K562 (cell line): ENCODE measurements around the gene C1orf167. TPM values are rescaled to one million over a fixed set of nuclear protein-coding genes. Genes with fewer than 3 reads are reported as not detected.
A peak's percentile ranks its signal among the peaks of the same experiment; 100 is the strongest.

Experiments used
- BHLHE40 ChIP-seq: IDR thresholded peaks from 2 replicates; pipeline ENCODE4 v1.6.1; 2011; ENCODE audit warnings: low read length, improper control_type of control experiment
- KLF13 ChIP-seq: fragments of 450-650 bp; IDR thresholded peaks from 2 replicates; pipeline ENCODE4 v1.6.1; 2016; ENCODE audit warnings: missing genetic modification characterization, low read depth, mild to moderate bottlenecking, missing compliant biosample characterization, moderate library complexity, borderline replicate concordance
- KLF6 ChIP-seq: fragments of 250-450 bp; sonication (Bioruptor Pico); IDR thresholded peaks from 2 replicates; pipeline ENCODE4 v1.4.0; 2020; ENCODE audit warnings: mild to moderate bottlenecking, moderate library complexity, borderline replicate concordance
- MAZ ChIP-seq, 2 experiments: fragments of 450-650 bp in 1 of 2; sonication (generic) in 1 of 2; formaldehyde crosslinking; IDR thresholded peaks in 1 of 2; conservative IDR thresholded peaks in 1 of 2; 2 replicates each; pipeline versions ENCODE4 v1.4.0 to v1.5.0; 2020; ENCODE audit warnings: mild to moderate bottlenecking in 1 of 2, missing genetic modification reagents in 1 of 2
- NEUROD1 ChIP-seq: fragments of 150-350 bp; IDR thresholded peaks from 2 replicates; pipeline ENCODE4 v1.6.1; 2014; ENCODE audit warnings: borderline replicate concordance, low read length, low read depth; ENCODE audit not compliant: partially characterized antibody
- NFIC ChIP-seq: fragments of 450-650 bp; IDR thresholded peaks from 2 replicates; pipeline ENCODE4 v1.6.1; 2017; ENCODE audit warnings: mild to moderate bottlenecking, inconsistent platforms
- ZNF12 ChIP-seq: sonication (generic); formaldehyde crosslinking; IDR thresholded peaks from 2 replicates; pipeline ENCODE4 v1.4.0; 2020; ENCODE audit warnings: mild to moderate bottlenecking, missing genetic modification reagents
- polyA plus RNA-seq, 8 experiments: library from polyadenylated mRNA; depleted of rRNA in 4 of 8; stranded (reverse) in 5 of 8; unstranded in 3 of 8; fragments of >200 nt; fragmentation: Nextera tagmentation in 2 of 8; fragmentation: Illumina TruSeq in 1 of 8; extraction: Ambion mirVana in 2 of 8; extraction: Trizol in 1 of 8; gene quantifications; 2 replicates each; pipeline versions ENCODE4 v1.2.1 to v1.2.3, GENCODE V29; 2011 to 2014; ENCODE audit warnings: inconsistent platforms in 1 of 8, missing spikeins in 1 of 8
- total RNA-seq, 7 experiments: library from RNA; depleted of rRNA in 6 of 7; stranded (reverse); fragments of >200 nt in 6 of 7; fragmentation: Illumina TruSeq in 2 of 7; extraction: Trizol in 2 of 7; gene quantifications; 2 replicates each; pipeline versions ENCODE4 v1.2.1 to v1.2.3, GENCODE V29; 2011 to 2021; ENCODE audit warnings: low replicate concordance in 1 of 7
- TF ChIP-seq, protein P1 (sequence below): fragments of 450-650 bp; IDR thresholded peaks from 2 replicates; pipeline ENCODE4 v1.6.1; 2016; ENCODE audit warnings: low read depth
- TF ChIP-seq, protein P2 (sequence below): sonication (generic); formaldehyde crosslinking; IDR thresholded peaks from 2 replicates; pipeline ENCODE4 v1.9.0; 2022; ENCODE audit warnings: mild to moderate bottlenecking, missing genetic modification reagents
- TF ChIP-seq, protein P3 (sequence below), 2 experiments: IDR thresholded peaks in 1 of 2; conservative IDR thresholded peaks in 1 of 2; 2 replicates each; pipeline ENCODE4 v1.6.1; 2016; ENCODE audit warnings: low read depth in 2 of 2, mild to moderate bottlenecking in 1 of 2, missing compliant biosample characterization in 1 of 2, missing genetic modification characterization in 1 of 2, moderate library complexity in 1 of 2
- TF ChIP-seq, protein P4 (sequence below): fragments of 200-800 bp; sonication (Bioruptor generic); IDR thresholded peaks from 2 replicates; pipeline ENCODE4 v1.6.1; 2017; ENCODE audit warnings: missing genetic modification characterization, missing compliant biosample characterization
- TF ChIP-seq, protein P5 (sequence below): fragments of 450-650 bp; formaldehyde crosslinking; conservative IDR thresholded peaks from 2 replicates; pipeline ENCODE4 v1.4.0; 2022; ENCODE audit warnings: mild to moderate bottlenecking, missing genetic modification characterization

The C1orf167 gene
- total and polyA plus RNA-seq, 9 of the 15 experiments (the other 6 are each of a cell fraction or from before 2014, with no cell fraction given): 0.22 to 0.86 (median 0.31) TPM; not detected in 2

DNA sequence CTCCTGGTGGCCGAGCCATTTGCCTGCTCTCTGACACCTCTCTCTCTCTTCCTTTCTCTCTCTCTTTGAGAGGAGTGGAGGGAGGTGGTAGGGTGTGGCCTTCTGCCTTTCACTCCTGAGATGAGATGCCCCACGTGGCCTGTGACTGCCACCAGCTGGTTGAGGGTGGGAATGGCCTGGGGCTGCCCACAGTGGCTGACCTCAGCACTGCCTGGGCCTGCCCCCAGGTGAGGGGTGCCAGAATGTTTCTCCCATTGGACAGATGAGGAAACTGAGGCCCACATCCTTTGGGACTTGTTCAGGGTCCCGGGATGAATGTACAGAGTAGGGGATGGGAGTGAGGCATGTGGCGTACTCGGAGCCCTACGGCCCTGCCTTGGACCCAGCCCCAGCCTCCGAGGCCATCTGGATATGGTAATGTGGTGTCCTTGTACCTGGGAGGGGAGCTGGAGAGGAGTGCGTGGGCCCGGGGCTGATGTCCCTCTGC lies 12.7 kb upstream of the C1orf167 start (continued):
- TF ChIP-seq, protein P1, sequence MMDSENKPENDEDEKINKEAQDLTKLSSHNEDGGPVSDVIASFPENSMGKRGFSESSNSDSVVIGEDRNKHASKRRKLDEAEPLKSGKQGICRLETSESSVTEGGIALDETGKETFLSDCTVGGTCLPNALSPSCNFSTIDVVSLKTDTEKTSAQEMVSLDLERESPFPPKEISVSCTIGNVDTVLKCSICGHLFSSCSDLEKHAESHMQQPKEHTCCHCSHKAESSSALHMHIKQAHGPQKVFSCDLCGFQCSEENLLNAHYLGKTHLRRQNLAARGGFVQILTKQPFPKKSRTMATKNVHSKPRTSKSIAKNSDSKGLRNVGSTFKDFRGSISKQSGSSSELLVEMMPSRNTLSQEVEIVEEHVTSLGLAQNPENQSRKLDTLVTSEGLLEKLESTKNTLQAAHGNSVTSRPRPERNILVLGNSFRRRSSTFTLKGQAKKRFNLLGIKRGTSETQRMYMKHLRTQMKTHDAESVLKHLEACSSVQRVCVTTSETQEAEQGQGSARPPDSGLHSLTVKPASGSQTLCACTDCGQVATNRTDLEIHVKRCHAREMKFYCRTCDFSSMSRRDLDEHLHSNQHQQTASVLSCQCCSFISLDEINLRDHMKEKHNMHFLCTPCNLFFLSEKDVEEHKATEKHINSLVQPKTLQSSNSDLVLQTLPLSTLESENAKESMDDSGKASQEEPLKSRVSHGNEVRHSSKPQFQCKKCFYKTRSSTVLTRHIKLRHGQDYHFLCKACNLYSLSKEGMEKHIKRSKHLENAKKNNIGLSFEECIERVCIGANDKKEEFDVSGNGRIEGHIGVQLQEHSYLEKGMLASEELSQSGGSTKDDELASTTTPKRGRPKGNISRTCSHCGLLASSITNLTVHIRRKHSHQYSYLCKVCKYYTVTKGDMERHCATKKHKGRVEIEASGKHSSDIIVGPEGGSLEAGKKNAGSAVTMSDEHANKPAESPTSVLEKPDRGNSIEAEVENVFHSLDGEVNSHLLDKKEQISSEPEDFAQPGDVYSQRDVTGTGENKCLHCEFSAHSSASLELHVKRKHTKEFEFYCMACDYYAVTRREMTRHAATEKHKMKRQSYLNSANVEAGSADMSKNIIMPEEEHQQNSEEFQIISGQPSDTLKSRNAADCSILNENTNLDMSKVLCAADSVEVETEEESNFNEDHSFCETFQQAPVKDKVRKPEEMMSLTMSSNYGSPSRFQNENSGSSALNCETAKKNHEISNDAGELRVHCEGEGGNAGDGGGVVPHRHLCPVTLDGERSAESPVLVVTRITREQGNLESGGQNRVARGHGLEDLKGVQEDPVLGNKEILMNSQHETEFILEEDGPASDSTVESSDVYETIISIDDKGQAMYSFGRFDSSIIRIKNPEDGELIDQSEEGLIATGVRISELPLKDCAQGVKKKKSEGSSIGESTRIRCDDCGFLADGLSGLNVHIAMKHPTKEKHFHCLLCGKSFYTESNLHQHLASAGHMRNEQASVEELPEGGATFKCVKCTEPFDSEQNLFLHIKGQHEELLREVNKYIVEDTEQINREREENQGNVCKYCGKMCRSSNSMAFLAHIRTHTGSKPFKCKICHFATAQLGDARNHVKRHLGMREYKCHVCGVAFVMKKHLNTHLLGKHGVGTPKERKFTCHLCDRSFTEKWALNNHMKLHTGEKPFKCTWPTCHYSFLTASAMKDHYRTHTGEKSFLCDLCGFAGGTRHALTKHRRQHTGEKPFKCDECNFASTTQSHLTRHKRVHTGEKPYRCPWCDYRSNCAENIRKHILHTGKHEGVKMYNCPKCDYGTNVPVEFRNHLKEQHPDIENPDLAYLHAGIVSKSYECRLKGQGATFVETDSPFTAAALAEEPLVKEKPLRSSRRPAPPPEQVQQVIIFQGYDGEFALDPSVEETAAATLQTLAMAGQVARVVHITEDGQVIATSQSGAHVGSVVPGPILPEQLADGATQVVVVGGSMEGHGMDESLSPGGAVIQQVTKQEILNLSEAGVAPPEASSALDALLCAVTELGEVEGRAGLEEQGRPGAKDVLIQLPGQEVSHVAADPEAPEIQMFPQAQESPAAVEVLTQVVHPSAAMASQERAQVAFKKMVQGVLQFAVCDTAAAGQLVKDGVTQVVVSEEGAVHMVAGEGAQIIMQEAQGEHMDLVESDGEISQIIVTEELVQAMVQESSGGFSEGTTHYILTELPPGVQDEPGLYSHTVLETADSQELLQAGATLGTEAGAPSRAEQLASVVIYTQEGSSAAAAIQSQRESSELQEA: no peak
- TF ChIP-seq BHLHE40 (peak; percentile 60), KLF6 (peak; percentile 86), NEUROD1 (peak; percentile 67), KLF13 (peak; percentile 78), MAZ (CRISPR knock-in tag; conservative IDR thresholded peaks at IDR 0.05 in 1 of 2, IDR thresholded peaks at IDR 0.05 in 1 of 2) (peak; percentile 75 to 90), ZNF12 (CRISPR knock-in tag) (no peak), NFIC (peak; percentile 48)
- TF ChIP-seq, protein P2, sequence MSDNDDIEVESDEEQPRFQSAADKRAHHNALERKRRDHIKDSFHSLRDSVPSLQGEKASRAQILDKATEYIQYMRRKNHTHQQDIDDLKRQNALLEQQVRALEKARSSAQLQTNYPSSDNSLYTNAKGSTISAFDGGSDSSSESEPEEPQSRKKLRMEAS (CRISPR knock-in tag): peak; percentile 96
- TF ChIP-seq, protein P3, sequence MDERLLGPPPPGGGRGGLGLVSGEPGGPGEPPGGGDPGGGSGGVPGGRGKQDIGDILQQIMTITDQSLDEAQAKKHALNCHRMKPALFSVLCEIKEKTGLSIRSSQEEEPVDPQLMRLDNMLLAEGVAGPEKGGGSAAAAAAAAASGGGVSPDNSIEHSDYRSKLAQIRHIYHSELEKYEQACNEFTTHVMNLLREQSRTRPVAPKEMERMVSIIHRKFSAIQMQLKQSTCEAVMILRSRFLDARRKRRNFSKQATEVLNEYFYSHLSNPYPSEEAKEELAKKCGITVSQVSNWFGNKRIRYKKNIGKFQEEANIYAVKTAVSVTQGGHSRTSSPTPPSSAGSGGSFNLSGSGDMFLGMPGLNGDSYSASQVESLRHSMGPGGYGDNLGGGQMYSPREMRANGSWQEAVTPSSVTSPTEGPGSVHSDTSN (CRISPR knock-in tag; IDR thresholded peaks at IDR 0.05; ENCODE audit: low read depth): no peak
- TF ChIP-seq, protein P3 (tag; conservative IDR thresholded peaks at IDR 0.05; ENCODE audit: low read depth): 0 out of 2 replicates have a peak, but pooled peaks have one; percentile 9
- TF ChIP-seq, protein P4, sequence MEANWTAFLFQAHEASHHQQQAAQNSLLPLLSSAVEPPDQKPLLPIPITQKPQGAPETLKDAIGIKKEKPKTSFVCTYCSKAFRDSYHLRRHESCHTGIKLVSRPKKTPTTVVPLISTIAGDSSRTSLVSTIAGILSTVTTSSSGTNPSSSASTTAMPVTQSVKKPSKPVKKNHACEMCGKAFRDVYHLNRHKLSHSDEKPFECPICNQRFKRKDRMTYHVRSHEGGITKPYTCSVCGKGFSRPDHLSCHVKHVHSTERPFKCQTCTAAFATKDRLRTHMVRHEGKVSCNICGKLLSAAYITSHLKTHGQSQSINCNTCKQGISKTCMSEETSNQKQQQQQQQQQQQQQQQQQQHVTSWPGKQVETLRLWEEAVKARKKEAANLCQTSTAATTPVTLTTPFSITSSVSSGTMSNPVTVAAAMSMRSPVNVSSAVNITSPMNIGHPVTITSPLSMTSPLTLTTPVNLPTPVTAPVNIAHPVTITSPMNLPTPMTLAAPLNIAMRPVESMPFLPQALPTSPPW: peak; percentile 74
- TF ChIP-seq, protein P5, sequence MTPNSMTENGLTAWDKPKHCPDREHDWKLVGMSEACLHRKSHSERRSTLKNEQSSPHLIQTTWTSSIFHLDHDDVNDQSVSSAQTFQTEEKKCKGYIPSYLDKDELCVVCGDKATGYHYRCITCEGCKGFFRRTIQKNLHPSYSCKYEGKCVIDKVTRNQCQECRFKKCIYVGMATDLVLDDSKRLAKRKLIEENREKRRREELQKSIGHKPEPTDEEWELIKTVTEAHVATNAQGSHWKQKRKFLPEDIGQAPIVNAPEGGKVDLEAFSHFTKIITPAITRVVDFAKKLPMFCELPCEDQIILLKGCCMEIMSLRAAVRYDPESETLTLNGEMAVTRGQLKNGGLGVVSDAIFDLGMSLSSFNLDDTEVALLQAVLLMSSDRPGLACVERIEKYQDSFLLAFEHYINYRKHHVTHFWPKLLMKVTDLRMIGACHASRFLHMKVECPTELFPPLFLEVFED: peak; percentile 75; the same call in 1 of the 2 replicates
